AG08395 (cell line): ENCODE measurements around the gene ODR4.
"Not testable (repeated sequence)": the region's sequence is repeated elsewhere in the genome, so short reads cannot be mapped to it uniquely, and the experiment has no call there.

Source experiments
- DNase-seq: peaks from one replicate; pipeline ENCODE4 v3.0.0; 2012; ENCODE audit warnings: mixed read lengths, low spot score

Gene ODR4

DNA sequence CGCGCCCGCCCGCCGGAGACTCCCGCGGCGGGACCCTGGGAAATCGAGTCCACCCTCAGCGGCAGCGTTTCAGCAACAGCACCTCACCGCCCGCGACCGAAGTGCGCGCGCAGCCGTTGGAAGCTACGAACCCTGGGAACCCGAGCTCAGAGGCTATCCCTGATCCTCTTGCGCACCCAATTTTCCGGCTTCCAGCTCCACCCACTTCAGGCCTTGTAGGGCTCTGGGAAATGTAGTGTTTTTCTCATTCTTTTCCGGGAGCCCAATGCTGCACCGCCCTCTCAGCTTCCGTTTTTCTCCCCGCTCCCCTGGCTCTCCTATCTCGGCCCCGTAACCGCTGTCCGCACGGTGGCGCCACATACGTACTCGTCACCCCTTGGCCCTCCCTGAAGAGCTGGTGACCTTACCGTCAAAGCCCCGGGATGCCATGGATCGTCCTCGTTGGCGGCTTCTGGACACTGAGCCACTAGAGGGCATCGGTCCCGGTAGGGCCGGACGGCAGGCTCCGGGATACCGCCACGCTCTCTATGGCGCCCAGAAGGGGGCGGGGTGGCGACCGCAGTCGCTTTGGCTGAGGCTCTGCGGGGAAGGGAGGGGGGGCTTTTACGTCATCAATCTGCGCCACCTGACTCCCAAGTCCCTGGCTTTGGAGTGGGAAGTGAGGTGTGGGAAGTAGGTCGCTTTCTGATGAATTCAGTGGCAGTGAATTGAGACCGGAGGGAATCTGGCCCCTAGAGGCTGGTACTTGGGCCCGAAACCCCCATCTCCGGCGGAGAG, at the start of gene ODR4, which contains the start of gene TPR:
TSS of gene ODR4 (plus strand) at position 687 of the 777 bp plus-strand sequence. CDS start 3,948 bp downstream, outside the sequence.
TSS of gene TPR (minus strand) at position 102 of the 777 bp plus-strand sequence. CDS start 225 bp downstream, outside the sequence.
- DNase-seq: peak; percentile 97

GRCh38 chr1:186326009-186326408, 49.6 kb upstream of the ODR4 start:
- DNase-seq: no peak

GRCh38 chr1:186327331-186327730, 48.3 kb upstream of the ODR4 start:
- DNase-seq: no peak

DNA sequence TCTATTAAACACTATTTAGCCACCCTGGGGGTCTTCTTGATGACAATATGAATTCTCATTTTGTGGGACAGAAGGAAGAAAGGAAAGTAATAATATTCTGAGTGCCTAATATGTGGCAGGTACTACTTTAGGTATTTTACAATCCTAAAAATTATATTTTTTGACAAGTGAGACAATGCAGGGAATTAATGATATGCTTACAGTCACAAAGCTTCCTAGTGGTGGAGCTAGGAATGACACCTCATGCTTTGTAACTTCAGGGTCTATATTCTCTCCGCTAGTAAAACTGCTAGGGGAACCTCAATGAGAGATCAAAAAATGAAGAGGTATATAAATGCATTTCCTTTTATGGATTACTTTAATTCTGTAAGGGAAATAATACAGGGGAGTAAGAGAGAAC, 44.9 kb upstream of the ODR4 start:
- no peak for DNase-seq

DNA sequence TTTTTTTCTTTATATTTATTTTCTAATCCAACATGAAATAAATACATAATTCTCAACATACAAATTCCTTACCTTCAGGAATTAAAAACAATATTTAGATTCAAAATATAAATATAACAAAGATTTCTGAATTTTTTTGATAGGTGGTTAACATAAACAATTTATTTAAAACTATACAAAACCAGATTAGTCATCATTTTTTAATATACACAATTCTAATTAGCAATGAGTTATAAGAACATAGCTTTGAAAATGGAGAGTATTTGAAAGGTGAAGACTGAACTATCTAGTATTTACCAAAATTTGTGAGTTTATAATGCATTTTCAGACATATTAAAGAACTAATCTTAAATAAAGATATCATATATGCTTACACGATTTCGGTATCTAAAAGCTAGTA, 38.1 kb upstream of the ODR4 start:
- no peak for DNase-seq

DNA sequence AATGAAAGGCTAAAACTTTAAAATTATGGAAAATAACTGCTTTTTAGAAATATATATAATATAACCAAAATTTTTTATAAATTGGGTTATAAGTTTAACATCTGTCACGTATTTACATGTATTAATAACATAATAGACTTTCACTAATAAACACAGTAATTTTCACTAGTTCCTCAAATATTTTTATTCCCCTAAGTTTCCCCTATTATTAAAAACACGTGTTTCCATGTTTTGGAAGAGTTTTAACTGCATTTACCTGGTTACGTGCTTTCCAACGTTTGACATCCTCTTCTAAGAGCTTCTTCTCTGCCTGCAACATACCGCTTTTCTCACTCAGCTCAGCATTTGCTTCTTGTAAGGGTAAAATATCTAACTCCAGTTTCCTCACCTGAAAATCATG, 34.9 kb upstream of the ODR4 start:
- no peak for DNase-seq

DNA sequence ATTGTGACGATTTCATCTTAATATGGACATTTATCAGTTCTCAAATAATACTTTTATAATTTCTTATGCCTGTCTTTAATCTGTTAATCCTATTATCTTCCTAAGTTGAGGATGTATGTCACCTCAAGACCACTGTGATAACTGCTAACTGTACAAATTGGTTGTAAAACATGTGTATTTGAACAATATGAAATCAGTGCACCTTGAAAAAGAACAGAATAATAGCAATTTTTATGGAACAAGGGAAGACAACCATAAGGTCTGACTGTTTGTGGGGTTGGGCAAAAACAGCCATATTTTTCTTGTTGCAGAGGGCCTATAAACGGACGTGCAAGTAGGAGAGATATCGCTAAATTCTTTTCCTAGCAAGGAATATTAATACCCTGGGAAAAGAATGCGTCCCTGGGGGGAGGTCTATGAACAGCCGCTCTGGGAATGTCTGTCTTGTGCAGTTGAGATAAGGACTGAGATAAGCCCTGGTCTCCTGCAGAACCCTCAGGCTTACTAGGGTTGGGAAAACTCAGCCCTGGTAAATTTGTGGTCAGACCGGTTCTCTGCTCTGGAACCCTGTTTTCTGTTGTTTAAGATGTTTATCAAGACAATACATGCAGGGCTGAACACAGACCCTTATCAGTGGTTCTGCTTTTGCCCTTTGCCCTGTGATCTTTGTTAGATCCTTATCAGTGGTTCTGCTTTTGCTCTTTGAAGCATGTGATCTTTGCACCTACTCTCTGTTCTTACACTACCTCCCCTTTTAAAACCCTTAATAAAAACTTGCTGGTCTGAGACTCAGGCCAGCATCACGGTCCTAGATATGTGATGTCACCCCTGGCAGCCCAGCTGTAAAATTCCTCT, 27.6 kb upstream of the ODR4 start:
- DNase-seq: not testable (repeated sequence)

DNA sequence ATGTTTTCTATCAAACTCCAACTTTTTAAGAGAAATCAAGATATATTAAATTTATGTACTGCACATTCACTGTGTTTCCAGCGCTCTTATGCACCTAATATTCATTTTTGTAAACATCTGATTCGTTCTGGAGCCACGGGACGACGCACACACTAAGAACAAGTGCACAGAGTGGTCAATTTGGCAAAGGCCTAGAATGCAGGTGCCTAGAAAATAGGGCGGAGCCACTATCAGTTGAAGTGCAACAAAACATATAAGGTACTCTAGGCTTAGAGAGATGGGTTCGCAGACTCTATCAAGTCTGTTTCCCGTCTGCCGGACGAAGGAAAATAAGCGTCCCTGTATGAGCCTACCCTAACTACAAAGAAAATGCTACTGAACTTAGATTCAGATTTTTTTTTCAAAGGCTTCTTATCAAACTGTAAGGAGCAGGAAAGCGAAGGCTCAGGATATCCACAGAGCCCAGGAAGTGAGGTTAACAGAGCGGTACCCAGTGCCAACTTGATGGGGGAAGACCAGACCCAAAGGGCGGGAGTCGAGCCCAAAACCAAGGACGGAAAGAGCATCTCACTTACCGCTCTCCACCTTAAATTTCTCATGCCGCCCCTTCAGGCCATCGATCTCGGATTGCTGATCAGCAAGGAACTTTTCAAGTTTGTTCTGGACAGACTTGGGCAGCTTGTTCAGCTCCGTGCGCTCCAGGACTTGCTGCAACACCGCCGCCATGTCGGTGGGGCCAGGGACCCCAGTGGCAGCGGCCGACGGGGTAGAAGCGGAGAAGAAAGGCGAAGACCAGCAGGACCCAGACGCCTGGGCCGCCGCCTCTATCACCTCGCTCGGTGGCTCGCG, 1.1 kb upstream of the ODR4 start:
- DNase-seq: peak; percentile 21

GRCh38 chr1:186375929-186376319, 286 bp downstream of the ODR4 start:
- peak; percentile 2 for DNase-seq

DNA sequence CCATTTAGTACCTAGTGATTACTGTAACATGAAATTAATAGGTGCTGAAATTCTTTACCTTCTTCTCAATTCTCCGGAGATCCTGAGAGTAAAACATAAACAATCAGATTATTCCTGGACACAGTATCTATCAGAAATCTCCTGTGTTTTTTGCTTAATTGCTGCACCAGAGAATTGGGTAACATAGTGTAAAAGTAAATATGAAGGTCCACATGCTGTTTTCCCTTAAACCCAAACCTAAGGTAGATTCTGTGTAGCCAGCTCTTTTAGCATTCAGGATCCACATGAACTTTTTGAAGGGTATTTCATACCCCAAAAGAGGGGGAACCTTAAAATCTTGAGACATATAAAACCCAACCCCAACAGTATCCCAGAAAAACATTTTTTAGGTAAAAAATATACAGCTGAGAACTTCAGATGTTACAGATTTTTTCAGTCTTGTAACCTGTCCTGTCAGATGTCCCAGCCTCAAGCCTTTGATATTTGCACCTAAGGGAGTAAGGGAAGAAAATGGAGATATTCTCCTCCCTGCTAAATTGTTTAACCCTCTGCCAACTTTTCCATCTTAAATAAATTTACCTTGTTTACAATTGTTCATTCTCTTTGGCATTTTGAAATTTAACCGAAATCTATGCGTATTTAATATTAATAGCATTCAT, 11.2 kb downstream of the ODR4 start:
- no peak for DNase-seq

- DNase-seq: no peak
These were observed 15.3 kb downstream of the ODR4 start for GRCh38 chr1:186390925-186391324.

DNA sequence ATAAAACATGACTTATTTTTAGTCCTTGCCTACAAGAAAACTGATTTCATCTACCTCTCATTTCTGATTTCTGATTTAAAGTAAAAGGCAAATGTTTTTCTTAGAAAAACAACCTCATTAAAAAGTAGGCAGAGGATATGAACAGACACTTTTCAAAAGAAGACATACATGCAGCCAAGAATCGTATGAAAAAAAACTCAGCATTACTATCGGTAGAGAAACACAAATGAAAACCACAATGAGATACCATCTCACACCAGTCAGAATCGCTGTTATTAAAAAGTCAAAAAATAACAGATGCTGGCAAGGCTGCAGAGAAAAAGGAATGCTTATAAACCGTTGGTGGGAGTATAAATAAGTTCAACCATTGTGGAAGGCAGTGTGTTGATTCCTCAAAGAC, 16.2 kb downstream of the ODR4 start:
- no peak for DNase-seq

DNA sequence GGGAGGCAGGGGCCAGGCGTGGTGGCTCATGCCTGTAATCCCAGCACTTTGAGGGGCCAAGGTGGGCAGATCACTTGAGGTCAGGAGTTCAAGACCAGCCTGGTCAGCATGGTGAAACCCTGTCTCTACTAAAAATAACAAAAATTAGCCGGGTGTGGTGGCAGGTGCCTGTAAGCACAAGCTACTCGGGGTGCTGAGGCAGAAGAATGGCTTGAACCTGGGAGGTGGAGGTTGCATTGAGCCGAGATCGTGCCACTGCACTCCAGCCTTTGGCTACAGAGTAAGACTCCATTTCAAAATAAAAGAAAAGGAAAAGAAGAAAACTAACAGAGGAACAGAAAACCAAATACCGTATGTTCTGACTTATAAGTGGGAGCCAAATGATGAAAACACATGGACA, 17.1 kb downstream of the ODR4 start:
- not testable (repeated sequence) for DNase-seq

DNA sequence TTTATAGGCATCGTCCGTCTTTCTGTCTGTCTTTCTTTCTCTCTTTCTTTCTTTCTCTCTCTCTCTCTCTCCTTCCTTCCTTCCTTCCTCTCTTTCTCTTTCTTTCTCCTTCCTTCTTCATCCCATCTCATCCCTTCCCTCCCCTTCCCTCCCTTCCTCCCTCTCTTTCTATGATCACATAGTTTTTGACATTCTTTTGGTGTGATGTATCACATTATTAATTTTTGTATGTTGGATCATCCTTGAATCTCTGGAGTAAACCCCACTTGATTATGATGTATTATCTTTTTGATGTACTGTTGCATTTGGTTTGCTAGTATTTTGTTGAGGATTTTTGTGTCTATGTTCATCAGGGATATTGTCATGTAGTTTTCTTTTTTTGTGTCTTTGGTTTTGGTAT, 25.8 kb downstream of the ODR4 start:
- DNase-seq: not testable (repeated sequence)

DNA sequence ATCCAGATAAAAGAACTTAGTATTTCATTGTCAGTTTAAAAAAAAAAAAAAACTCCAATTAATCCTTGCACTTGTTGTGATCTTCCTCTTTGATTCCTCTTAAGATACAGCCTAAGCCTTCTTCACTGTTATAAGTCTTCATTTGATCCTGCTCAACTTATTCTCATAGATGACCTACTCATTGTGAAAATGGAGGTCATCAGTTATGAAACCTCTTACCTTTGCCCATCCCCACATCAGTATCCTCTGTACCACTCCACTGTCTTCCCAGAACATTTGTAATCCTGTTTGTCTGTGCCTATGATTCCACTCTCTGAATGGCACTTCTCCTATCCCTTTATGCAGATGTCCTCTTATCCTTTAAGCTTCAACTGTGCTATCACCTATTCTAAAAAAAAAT, 28.0 kb downstream of the ODR4 start:
- DNase-seq: no peak

DNA sequence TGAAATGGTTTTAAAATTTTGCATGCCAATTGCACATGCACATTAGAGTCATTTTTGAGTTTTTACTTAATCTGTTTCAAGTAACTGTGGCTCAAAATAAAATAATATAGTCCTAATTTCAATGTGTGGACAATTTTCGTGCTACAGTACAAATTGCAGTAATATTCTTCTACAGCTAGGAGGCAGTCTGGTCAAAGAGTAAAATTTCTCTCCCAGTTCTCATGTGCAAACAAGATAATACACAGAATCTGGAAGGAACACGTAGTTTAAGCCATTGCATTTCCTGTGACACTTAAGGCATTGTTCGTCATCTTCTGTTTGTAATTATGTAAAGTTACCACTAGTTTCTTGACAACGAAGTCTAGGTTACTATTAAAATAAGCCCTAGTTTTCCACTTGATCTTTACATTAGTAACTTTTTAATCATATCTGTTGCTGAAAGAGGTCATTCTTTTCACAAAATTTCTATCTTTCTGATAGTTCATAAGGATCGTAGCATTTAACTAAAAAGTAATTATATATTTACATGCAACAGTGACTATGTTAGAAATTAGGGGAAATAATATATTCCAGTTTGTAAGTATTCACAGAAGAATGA, 28.9 kb downstream of the ODR4 start:
- peak; percentile 57 for DNase-seq

- no peak for DNase-seq
These were observed 33.5 kb downstream of the ODR4 start for GRCh38 chr1:186409091-186409490.

DNA sequence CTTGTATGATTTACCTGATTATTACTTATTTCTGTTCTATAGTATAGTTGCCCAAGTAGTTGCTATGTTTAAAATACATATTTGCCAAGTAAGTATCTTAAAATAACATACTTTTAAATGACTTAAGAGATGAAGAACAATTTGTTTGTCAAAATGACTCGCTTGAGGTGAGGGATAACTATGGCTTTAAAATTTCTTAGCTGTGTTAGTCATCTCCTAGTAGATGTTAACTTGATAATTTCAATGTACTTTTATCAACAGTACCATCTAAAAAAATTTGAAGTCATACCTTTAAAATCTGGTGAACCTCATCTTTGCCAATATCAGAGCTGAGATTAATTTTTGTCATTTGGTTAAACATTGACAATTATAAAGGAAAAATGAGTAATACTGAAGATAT, 37.7 kb downstream of the ODR4 start:
- DNase-seq: no peak

GRCh38 chr1:186418503-186418902, 42.9 kb downstream of the ODR4 start:
- no peak for DNase-seq

DNA sequence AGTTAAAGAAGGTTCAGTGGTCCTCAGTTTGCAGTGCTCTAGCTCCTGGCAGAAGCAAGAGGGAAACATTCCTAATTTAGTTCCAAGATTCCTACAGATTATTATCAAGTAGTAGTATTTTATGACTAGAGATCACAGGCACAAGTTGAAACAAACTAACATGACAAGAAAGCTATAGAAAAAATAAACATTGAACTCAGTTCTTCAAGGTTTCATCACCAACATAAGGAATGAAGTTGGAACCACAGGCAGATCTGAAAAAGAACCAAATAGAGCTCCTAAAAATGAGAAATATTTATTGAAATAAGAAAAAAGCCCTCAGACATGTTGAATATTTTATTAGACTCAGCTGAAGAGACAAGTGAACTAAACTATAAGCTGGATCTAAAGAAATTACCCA, 44.7 kb downstream of the ODR4 start:
- DNase-seq: no peak

DNA sequence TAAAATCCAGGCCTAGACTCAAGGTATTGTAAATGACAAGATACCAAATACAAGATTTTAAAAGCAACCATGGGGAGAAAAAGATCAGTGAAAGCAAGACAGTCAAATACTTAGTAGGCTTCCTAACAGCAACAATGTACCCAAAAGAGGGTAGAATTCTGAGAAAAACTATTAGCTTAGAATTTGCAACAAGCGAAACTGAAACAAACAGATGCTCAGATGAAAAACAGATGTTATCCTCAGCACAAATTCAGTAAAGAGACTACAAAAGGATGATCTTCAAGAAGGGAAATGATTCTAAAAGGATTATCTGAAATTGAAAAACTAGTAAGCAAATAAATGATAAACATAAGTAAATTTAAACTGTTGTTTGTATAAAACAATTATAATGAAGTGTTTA, 45.3 kb downstream of the ODR4 start:
- DNase-seq: peak; percentile 30
